ENCODE data around the gene KCNAB1.
"Not testable (repeated sequence)": the region's sequence is repeated elsewhere in the genome, so short reads cannot be mapped to it uniquely, and the experiment has no call there.

Gene KCNAB1

GRCh38 chr3:156181509-156181908 is 61.1 kb downstream of the KCNAB1 start:
- TF ChIP-seq CTCF (IDR thresholded peaks at IDR 0.05; ENCODE audit: control insufficient read depth, insufficient read depth, low read depth, low read length, missing control alignments): no peak
- H3K4me3 ChIP-seq (ENCODE audit: control insufficient read depth, low read depth, low read length): no peak overlapping the region
- DNase-seq (ENCODE audit: low read depth): no peak

- H3K4me3 ChIP-seq (ENCODE audit: control insufficient read depth, low read depth, low read length): no peak overlapping the region
- TF ChIP-seq CTCF (IDR thresholded peaks at IDR 0.05; ENCODE audit: control insufficient read depth, insufficient read depth, low read depth, low read length, missing control alignments): no peak
- DNase-seq (ENCODE audit: low read depth): no peak
These were observed 63.0 kb downstream of the KCNAB1 start for GRCh38 chr3:156183396-156183795.

- H3K4me3 ChIP-seq (ENCODE audit: control insufficient read depth, low read depth, low read length): no peak overlapping the region
These were observed 63.8 kb downstream of the KCNAB1 start for GRCh38 chr3:156184156-156184555.

GRCh38 chr3:156187146-156187769 is 66.9 kb downstream of the KCNAB1 start:
- H3K4me3 ChIP-seq (ENCODE audit: control insufficient read depth, low read depth, low read length): no peak overlapping the region
- TF ChIP-seq CTCF (IDR thresholded peaks at IDR 0.05; ENCODE audit: control insufficient read depth, insufficient read depth, low read depth, low read length, missing control alignments): no peak
- DNase-seq (ENCODE audit: low read depth): no peak

More at GRCh38 chr3:156184156-156184555, 63.8 kb downstream of the KCNAB1 start:
- no peak for TF ChIP-seq CTCF (IDR thresholded peaks at IDR 0.05; ENCODE audit: control insufficient read depth, insufficient read depth, low read depth, low read length, missing control alignments)
- no peak for DNase-seq (ENCODE audit: low read depth)

- no peak overlapping the region for H3K4me3 ChIP-seq (ENCODE audit: control insufficient read depth, low read depth, low read length)
- no peak for TF ChIP-seq CTCF (IDR thresholded peaks at IDR 0.05; ENCODE audit: control insufficient read depth, insufficient read depth, low read depth, low read length, missing control alignments)
- DNase-seq (ENCODE audit: low read depth): no peak
These were observed 68.4 kb downstream of the KCNAB1 start for GRCh38 chr3:156188757-156189156.

GRCh38 chr3:156189927-156190326 is 69.5 kb downstream of the KCNAB1 start:
- no peak for TF ChIP-seq CTCF (IDR thresholded peaks at IDR 0.05; ENCODE audit: control insufficient read depth, insufficient read depth, low read depth, low read length, missing control alignments)
- DNase-seq (ENCODE audit: low read depth): no peak
- H3K4me3 ChIP-seq (ENCODE audit: control insufficient read depth, low read depth, low read length): no peak overlapping the region

GRCh38 chr3:156194945-156195344 is 74.6 kb downstream of the KCNAB1 start:
- DNase-seq (ENCODE audit: low read depth); H3K4me3 ChIP-seq (ENCODE audit: control insufficient read depth, low read depth, low read length): not testable (repeated sequence)

GRCh38 chr3:156197152-156197551 is 76.8 kb downstream of the KCNAB1 start:
- not testable (repeated sequence) for H3K4me3 ChIP-seq (ENCODE audit: control insufficient read depth, low read depth, low read length)

More at GRCh38 chr3:156197152-156197551, 76.8 kb downstream of the KCNAB1 start:
- DNase-seq (ENCODE audit: low read depth): not testable (repeated sequence)

Measured in AG09309 (cell line).